K562 (cell line): ENCODE measurements around the gene MOCS3. TPM values are rescaled to one million over a fixed set of nuclear protein-coding genes. Genes with fewer than 3 reads are reported as not detected.
A peak's percentile ranks its signal among the peaks of the same experiment; 100 is the strongest.

Experiments used
- ARID1B ChIP-seq: fragments of 450-650 bp; IDR thresholded peaks from 2 replicates; pipeline ENCODE4 v1.6.1; 2016; ENCODE audit warnings: antibody characterized with exemption, mild to moderate bottlenecking, inconsistent platforms
- HCFC1 ChIP-seq: IDR thresholded peaks from 2 replicates; pipeline ENCODE4 v1.6.1; 2012; ENCODE audit warnings: low read depth, low read length, improper control_type of control experiment
- POLR3A ChIP-seq: IDR thresholded peaks from 2 replicates; pipeline ENCODE4 v1.6.1; 2011; ENCODE audit warnings: borderline replicate concordance, mild to moderate bottlenecking, moderate library complexity; ENCODE audit not compliant: insufficient read length, insufficient read depth; ENCODE audit errors: extremely low read depth
- SMAD2 ChIP-seq: fragments of 150-350 bp; IDR thresholded peaks from 2 replicates; pipeline ENCODE4 v1.6.1; 2014; ENCODE audit warnings: low read depth, mild to moderate bottlenecking, low read length
- ZBTB40 ChIP-seq, 2 experiments: fragments of 450-650 bp in 1 of 2; sonication (generic) in 1 of 2; formaldehyde crosslinking in 1 of 2; IDR thresholded peaks; 2 replicates each; pipeline versions ENCODE4 v1.7.1 to v1.9.0; 2016 to 2022; ENCODE audit warnings: inconsistent platforms in 1 of 2, mild to moderate bottlenecking in 1 of 2, missing genetic modification reagents in 1 of 2
- ZMIZ1 ChIP-seq, 2 experiments: fragments of 150-350 bp in 1 of 2; IDR thresholded peaks; 2 replicates each; pipeline ENCODE4 v1.6.1; 2012 to 2016; ENCODE audit warnings: low read depth in 2 of 2, low read length in 2 of 2, mild to moderate bottlenecking in 1 of 2, moderate library complexity in 1 of 2
- polyA plus RNA-seq, 8 experiments: library from polyadenylated mRNA; depleted of rRNA in 4 of 8; stranded (reverse) in 5 of 8; unstranded in 3 of 8; fragments of >200 nt; fragmentation: Nextera tagmentation in 2 of 8; fragmentation: Illumina TruSeq in 1 of 8; extraction: Ambion mirVana in 2 of 8; extraction: Trizol in 1 of 8; gene quantifications; 2 replicates each; pipeline versions ENCODE4 v1.2.1 to v1.2.3, GENCODE V29; 2011 to 2014; ENCODE audit warnings: inconsistent platforms in 1 of 8, missing spikeins in 1 of 8
- total RNA-seq, 7 experiments: library from RNA; depleted of rRNA in 6 of 7; stranded (reverse); fragments of >200 nt in 6 of 7; fragmentation: Illumina TruSeq in 2 of 7; extraction: Trizol in 2 of 7; gene quantifications; 2 replicates each; pipeline versions ENCODE4 v1.2.1 to v1.2.3, GENCODE V29; 2011 to 2021; ENCODE audit warnings: low replicate concordance in 1 of 7
- TF ChIP-seq, protein P1 (sequence below), 2 experiments: IDR thresholded peaks; 2 replicates each; pipeline ENCODE4 v1.6.1; 2011; ENCODE audit warnings: borderline replicate concordance in 1 of 2, control low read depth in 1 of 2, low read depth in 1 of 2, low read length in 1 of 2, mild to moderate bottlenecking in 1 of 2, mixed read lengths in 1 of 2, moderate library complexity in 1 of 2; ENCODE audit not compliant: insufficient read depth in 1 of 2, insufficient read length in 1 of 2, poor library complexity in 1 of 2, severe bottlenecking in 1 of 2; ENCODE audit errors: extremely low read depth in 1 of 2
- TF ChIP-seq, protein P2 (sequence below), 3 experiments: fragments of 200-800 bp in 1 of 3; sonication (Bioruptor generic) in 1 of 3; sonication (generic) in 1 of 3; formaldehyde crosslinking in 1 of 3; IDR thresholded peaks; 2 replicates each; pipeline versions ENCODE4 v1.6.1 to v1.8.0; 2016 to 2022; ENCODE audit warnings: mild to moderate bottlenecking in 2 of 3, missing compliant biosample characterization in 2 of 3, missing genetic modification characterization in 2 of 3, missing genetic modification reagents in 1 of 3

MOCS3 gene
- total and polyA plus RNA-seq, 9 of the 15 experiments (the other 6 are each of a cell fraction or from before 2014, with no cell fraction given), result 0.70 to 6.2 (median 2.9) TPM

DNA sequence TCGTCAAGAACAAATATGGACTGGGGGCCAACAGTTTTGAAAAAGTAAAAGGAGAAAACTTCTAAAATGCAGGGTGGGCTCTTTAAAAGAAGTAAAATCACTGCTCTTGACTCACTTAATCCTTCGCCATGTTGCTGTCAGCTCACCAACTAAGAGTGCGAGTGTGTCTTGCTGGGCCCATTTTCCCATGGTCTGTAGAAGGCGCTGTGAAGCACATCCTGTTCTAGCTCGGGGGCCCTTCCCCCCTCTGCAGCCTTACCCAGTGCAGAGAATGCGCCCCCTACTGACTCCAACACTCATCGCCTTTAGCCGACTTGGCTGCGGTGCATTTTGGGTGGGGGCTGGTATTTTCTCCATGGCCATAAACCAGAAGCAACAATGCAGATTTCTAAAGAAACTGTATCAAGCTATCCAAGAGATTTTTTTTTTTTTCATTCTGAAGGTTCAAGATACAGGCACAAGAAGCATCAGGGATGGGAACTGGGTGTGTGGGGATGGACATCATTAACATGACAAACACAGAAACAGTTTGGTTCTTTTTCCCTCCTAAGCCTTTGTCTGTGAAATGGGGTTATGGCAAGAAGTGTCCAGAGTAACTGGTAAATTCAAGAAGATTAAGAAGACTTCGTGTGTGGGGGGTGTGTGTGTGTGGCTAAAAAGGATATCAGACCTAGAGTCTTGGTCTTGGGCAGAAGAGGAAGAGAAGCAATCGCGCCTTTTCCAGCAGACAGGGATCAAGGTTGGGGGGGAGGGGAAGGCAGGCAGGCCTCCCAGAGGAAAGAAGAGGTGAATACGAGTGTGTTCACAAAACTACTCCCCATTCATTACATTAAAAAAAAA is 29.1 kb upstream of the MOCS3 start (continued):
- TF ChIP-seq ZMIZ1 (IDR thresholded peaks at IDR 0.05; ENCODE audit: low read depth in 2 of 2, low read length in 2 of 2) (peak in 1 of 2 experiments; percentile 67; a peak in 1 of 4 replicates), POLR3A (no peak), HCFC1 (peak; percentile 68; the same call in 1 of the 2 replicates), ARID1B (peak; percentile 51; the same call in 1 of the 2 replicates), SMAD2 (0 out of 2 replicates have a peak, but pooled peaks have one; percentile 60), ZBTB40 (IDR thresholded peaks at IDR 0.05) (peak; percentile 51; the same call in 1 of the 2 replicates), ZBTB40 (CRISPR knock-in tag; IDR thresholded peaks at IDR 0.05) (no peak)
- TF ChIP-seq, protein P1, sequence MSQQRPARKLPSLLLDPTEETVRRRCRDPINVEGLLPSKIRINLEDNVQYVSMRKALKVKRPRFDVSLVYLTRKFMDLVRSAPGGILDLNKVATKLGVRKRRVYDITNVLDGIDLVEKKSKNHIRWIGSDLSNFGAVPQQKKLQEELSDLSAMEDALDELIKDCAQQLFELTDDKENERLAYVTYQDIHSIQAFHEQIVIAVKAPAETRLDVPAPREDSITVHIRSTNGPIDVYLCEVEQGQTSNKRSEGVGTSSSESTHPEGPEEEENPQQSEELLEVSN (IDR thresholded peaks at IDR 0.05; ENCODE audit: borderline replicate concordance in 1 of 2, extremely low read depth in 1 of 2, insufficient read depth in 1 of 2, insufficient read length in 1 of 2, low read depth in 1 of 2, low read length in 1 of 2, poor library complexity in 1 of 2, severe bottlenecking in 1 of 2), result peak in 1 of 2 experiments; percentile 45
- TF ChIP-seq, protein P2, sequence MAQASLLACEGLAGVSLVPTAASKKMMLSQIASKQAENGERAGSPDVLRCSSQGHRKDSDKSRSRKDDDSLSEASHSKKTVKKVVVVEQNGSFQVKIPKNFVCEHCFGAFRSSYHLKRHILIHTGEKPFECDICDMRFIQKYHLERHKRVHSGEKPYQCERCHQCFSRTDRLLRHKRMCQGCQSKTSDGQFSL (CRISPR knock-in tag; IDR thresholded peaks at IDR 0.05), result peak; percentile 69
- TF ChIP-seq, protein P2 (tag; IDR thresholded peaks at IDR 0.05), result peak in 1 of 2 experiments; percentile 56; a peak in 1 of 4 replicates
